Natural killer cell treated with Interleukin-12 subunit alpha and Interleukin-12 subunit beta and Interleukin-15 and Interleukin-18, amount 100 ng/mL, for 72 hours (primary cell): Measurements from ENCODE around the gene NCAPH2. TPM values are rescaled to one million over a fixed set of nuclear protein-coding genes. Genes with fewer than 3 reads are reported as not detected.
A peak's percentile ranks its signal among the peaks of the same experiment; 100 is the strongest.

ENCODE experiments used
- ATAC-seq, 2 donors: fragments of 150-1000 bp; cut with Tn5 transposase in 1 of 2; sonication (Bioruptor Pico), chemical (Tn5 transposase) in 1 of 2; 2 replicates each; pipeline ENCODE4 v1.10.0; 2021
- DNase-seq: peaks from one replicate; pipeline ENCODE4 v3.0.0; 2022; ENCODE audit warnings: low spot score
- H3K27ac Mint-ChIP-seq, 2 donors: 1 replicate in 1 of 2; 2 replicates in 1 of 2; pipeline ENCODE4 v1.8.0; 2022; ENCODE audit warnings: mixed read lengths in 2 of 2, mild to moderate bottlenecking in 1 of 2, moderate library complexity in 1 of 2
- H3K27me3 Mint-ChIP-seq, 2 donors: 1 replicate in 1 of 2; 2 replicates in 1 of 2; pipeline ENCODE4 v1.8.0; 2022; ENCODE audit warnings: mixed read lengths in 2 of 2
- H3K36me3 Mint-ChIP-seq: one replicate; pipeline ENCODE4 v1.8.0; 2022; ENCODE audit warnings: mixed read lengths
- H3K4me1 Mint-ChIP-seq, 2 donors: 1 replicate in 1 of 2; 2 replicates in 1 of 2; pipeline ENCODE4 v1.8.0; 2022; ENCODE audit warnings: low read depth in 2 of 2, mixed read lengths in 2 of 2, mild to moderate bottlenecking in 1 of 2
- H3K4me3 Mint-ChIP-seq: one replicate; pipeline ENCODE4 v1.8.0; 2022; ENCODE audit warnings: mixed read lengths
- H3K9me3 Mint-ChIP-seq: 2 replicates; pipeline ENCODE4 v1.8.0; 2022; ENCODE audit warnings: mixed read lengths
- total RNA-seq, 2 donors: library from RNA; stranded (reverse); gene quantifications; one replicate each; pipeline ENCODE4 v1.2.3, GENCODE V29; 2022

Gene NCAPH2
- total RNA-seq, 2 donors from 2014 or later: 105 to 156 TPM

DNA sequence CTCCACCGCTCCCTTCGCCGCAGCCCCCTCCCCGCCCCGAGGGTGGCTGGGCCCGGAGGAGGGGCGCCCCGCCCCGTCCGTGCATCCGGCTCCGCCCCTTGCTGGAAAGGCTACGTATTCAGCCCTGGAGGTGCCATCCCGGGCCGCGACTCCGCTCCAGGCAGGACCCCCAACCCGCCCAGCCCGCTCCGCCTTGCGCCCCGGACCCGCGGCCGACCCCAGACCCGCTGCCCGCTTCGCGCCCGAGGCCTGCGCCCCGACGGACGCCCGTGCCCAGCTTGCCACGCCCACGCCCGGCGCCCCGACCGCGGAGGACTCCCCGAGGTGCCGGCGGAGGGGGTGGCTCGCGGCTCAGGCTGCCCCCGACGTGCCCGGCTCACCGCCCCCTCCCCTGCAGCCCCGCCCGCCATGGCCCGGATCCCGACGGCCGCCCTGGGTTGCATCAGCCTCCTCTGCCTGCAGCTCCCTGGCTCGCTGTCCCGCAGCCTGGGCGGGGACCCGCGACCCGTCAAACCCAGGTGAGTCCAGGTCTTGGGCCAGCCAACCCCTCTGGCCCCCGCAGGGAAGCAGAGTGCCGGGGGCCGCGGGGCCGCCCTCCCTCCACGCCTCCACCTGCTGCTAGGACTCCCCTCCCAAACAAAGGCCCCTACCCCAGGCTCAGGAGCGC, 26.5 kb upstream of the NCAPH2 start, which contains the start of gene ADM2:
Gene ADM2 (plus strand): TSS at position 104 of the 667 bp plus-strand sequence. CDS start 305 bp downstream, at position 409.
- Mint-ChIP-seq H3K9me3 (no peaks in the 10 kb centered on the region), H3K27ac (peak within 1 kb of the TSS in 1 of 2 donors; percentile 18), H3K36me3 (no peaks in the 10 kb centered on the region), H3K27me3 (peaks cover 0 to 3% of the 10 kb centered on the region in 2 donors), H3K4me1 (peaks cover 3% of the 10 kb centered on the region in 2 donors), H3K4me3 (peak within 1 kb of the TSS; percentile 65)
- DNase-seq (peak; percentile 81), ATAC-seq (peak; percentile 79 to 89)

DNA sequence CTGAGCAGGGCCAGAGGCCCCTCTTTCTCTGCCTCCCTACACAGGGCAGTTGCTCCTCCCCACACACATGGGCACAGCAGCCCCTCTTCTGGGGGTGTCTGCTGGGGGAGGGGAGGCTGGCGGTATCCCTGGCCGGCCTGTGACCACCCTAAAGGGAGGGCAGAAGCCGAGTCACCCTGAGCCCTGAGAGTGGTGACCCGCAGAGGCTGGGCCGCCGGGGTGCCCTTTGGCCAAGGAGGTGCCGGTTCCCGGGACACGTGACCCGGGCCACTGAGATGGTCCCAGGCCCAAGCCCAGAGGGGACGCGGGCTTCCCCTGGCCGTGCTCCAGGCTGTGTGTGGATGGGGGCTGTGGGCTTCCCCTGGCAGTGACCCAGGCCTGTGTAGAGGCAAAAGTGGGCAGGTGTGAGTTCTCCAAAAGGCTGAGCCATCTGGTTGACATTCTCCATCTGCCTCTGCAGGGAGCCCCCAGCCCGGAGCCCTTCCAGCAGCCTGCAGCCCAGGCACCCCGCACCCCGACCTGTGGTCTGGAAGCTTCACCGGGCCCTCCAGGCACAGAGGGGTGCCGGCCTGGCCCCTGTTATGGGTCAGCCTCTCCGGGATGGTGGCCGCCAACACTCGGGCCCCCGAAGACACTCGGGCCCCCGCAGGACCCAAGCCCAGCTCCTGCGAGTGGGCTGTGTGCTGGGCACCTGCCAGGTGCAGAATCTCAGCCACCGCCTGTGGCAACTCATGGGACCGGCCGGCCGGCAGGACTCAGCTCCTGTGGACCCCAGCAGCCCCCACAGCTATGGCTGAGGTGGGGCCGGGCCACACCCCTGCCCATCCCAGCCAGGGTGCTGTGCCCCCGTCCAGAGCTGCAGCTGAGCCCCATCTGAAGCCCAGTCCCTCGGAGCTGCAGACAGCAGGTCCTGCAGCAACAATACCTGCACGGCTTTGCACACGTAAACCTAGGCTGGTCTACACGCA, 25.6 kb upstream of the NCAPH2 start:
- peak overlapping the region; percentile 42 for H3K4me3 Mint-ChIP-seq
- ATAC-seq: no peak
- no peaks in the 10 kb centered on the region for H3K36me3 Mint-ChIP-seq
- peaks cover 3% of the 10 kb centered on the region in 2 donors for H3K4me1 Mint-ChIP-seq
- H3K27me3 Mint-ChIP-seq: no peaks in the 10 kb centered on the region
- H3K27ac Mint-ChIP-seq: no peak overlapping the region
- H3K9me3 Mint-ChIP-seq: no peaks in the 10 kb centered on the region
- no peak for DNase-seq

DNA sequence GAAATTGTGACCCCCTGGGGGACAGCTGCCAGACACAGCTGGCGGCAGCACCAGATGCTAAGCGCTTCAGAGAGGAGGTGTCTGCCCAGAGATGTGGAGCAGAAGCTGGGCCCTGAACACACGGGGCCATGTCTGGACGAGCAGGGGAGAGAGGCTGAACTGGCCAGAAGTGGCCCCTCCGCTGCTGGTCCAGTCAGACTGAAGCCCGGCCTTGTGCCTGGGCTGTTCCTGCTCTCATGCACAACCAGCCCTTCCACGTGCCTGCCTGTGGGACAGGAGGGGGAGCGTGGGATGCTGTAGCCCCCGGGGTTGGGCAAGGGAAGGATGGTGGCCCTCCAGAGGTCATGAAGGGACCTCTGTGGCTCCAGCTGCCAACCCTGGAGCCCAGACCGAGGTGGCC, 24.9 kb upstream of the NCAPH2 start:
- no peaks in the 10 kb centered on the region for H3K27me3 Mint-ChIP-seq
- no peak overlapping the region for H3K27ac Mint-ChIP-seq
- H3K4me3 Mint-ChIP-seq: no peak overlapping the region
- H3K36me3 Mint-ChIP-seq: no peaks in the 10 kb centered on the region
- DNase-seq (no peak), ATAC-seq (no peak)
- H3K9me3 Mint-ChIP-seq: no peaks in the 10 kb centered on the region
- peaks cover 3% of the 10 kb centered on the region in 2 donors for H3K4me1 Mint-ChIP-seq

DNA sequence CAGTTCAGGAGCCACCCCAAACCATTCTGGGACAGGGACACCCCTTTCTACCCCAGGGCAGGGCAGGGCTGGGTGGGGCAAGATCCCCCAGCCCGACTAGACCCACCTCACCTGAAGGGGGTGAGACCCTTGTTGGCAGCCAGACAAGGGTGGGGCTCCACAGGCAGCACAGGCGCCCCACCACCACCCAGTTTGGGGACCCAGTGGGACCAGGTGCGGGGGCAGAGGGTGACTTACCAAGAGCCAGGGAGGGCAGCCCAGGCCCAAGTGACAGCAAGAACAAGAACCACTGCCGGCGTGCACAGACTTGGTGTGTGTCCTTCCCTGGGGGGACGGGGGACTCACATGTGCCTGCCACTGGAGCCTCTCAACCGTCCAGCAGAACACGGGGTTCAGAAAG, 24.5 kb upstream of the NCAPH2 start:
- no peaks in the 10 kb centered on the region for H3K27me3 Mint-ChIP-seq
- no peak for ATAC-seq
- H3K9me3 Mint-ChIP-seq: no peaks in the 10 kb centered on the region
- H3K4me1 Mint-ChIP-seq: peaks cover 3% of the 10 kb centered on the region in 2 donors
- DNase-seq: no peak
- H3K27ac Mint-ChIP-seq: no peak overlapping the region
- no peak overlapping the region for H3K4me3 Mint-ChIP-seq
- H3K36me3 Mint-ChIP-seq: no peaks in the 10 kb centered on the region

DNA sequence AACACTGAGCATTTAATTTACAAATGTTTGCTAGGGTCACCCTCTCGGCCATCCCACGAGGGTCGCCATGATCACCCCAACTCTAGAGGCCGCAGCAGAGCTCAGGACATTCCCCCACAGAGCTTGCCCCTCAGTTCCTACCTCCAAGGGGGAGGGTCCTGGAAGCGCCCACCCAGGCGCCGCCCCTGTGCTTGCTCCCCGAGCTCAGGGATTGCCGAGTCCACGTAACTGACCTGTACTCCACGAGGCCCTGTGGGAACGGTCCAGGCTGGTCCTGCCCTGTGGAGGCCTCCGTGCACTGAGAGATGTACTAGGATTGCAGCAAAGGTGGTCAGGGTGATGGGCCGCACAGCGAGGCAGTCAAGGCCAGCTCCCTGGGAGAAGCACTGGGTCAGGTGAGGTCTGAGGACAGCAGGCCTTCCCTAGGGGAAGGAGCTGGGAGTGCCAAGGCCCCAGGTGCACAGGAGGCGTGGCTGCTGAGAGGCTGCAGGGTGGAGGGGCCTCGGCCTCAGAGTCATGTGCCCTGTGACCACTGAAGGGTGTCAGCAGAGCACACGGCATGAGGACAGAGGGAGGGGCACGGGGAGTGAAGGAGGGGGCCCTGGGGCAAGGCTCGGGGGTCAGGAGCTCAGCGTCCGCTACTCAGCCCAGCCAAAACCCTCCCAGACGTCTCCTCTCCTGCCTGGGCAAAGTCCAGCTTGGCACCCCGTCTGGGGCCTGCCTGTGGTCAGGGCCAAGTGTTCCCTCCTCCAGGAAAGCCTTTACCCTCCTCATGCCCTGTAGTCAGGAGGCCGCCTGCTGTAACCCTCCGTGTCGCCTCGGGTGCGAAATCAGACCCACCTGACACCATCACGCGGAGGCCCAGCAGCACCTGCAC, 23.8 kb upstream of the NCAPH2 start:
- H3K4me3 Mint-ChIP-seq: no peak overlapping the region
- no peak for DNase-seq
- no peaks in the 10 kb centered on the region for H3K9me3 Mint-ChIP-seq

DNA sequence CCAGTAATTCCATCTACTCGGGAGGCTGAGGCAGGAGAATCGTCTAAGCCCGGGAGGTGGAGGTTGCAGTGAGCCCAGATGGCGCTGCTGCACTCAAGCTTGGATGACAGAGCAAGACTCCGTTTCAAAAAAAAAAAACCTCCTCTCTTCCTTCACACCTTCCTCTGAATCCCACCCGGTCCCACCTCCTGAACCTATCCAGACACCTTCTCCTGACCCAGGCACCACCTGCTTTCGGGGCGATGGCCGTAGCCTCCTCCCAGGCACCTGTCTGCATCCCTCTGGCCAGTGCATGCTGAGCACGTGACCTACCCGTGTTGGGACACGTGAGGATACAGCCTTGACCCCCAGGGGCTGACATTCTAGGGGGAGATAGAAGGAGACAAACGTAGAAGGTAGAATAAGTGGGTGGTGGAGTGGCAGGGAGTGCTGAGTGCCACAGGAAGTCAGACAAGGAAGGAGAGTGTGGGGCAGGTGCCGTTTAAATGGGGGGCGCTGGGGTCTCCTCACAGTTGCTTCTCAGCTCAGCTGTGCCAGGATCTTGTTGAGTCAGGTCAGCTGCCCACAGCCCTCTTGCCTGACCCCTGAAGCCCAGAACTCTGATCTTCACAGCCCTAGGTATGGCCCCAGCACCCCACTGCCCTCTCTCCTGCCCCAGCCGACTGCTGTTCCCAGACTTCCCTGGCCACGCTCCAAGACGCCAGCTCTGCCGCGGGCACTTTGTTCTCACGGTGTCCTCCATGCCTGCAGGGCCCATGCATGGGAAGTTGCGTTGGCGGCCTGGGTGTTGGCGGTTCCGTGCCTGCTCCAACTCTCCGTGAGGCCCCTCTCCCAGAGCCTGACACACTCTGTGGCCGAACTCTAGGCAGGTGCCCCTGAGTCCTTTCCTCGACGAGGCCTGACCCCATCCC, 22.5 kb upstream of the NCAPH2 start:
- ATAC-seq: no peak
- no peak overlapping the region for H3K27ac Mint-ChIP-seq
- no peak overlapping the region for H3K4me3 Mint-ChIP-seq
- DNase-seq: no peak
- H3K36me3 Mint-ChIP-seq: no peaks in the 10 kb centered on the region
- no peaks in the 10 kb centered on the region for H3K9me3 Mint-ChIP-seq
- H3K4me1 Mint-ChIP-seq: no peaks in the 10 kb centered on the region
- H3K27me3 Mint-ChIP-seq: no peaks in the 10 kb centered on the region

More for the DNA sequence above, 23.8 kb upstream of the NCAPH2 start:
- ATAC-seq: no peak
- no peaks in the 10 kb centered on the region for H3K36me3 Mint-ChIP-seq
- H3K27ac Mint-ChIP-seq: no peak overlapping the region
- peaks cover 3% of the 10 kb centered on the region in 2 donors for H3K4me1 Mint-ChIP-seq
- H3K27me3 Mint-ChIP-seq: no peaks in the 10 kb centered on the region

DNA sequence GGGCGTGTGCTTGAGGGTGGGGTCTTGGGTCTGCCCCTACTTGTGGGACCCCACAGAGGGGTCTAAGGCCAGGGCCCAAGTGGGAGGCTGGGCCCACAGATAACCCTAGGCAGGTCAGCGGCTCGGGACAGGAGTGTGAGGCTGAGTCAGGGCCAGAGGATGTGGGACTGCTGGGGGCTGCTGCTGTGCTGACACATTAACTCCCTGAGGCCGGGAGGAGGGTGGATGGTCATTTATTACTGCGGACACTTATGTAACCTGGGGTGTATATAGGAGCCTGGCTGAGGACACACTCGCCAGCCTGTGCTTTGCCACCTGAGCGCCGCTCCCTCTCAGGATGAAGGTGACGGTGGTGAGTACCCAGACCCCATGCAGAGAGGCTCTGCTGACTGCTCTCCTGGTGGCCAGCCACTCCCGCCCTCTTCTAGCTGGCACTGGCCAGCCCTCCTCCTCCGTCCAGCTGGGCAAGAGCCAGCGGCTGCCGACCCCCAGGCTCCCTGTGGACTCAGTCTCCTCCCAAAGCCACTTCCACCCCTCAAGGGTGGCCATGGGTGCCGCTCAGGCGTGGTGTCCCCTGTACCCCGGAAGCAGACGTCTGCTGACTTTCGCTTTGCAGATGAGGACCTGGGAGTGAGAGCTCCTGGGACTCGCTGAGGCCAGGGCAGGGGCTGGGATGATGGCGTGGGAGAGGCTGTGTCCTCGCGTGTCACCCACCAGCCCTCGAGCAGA, 21.3 kb upstream of the NCAPH2 start, which contains the start of gene MIOX:
Gene MIOX (plus strand): TSS at position 299 of the 729 bp plus-strand sequence. CDS start 39 bp downstream, at position 338.
- no peaks in the 10 kb centered on the region for H3K9me3 Mint-ChIP-seq
- DNase-seq: no peak
- H3K27me3 Mint-ChIP-seq: peaks cover 0 to 4% of the 10 kb centered on the region in 2 donors
- no peak within 1 kb of the TSS for H3K4me3 Mint-ChIP-seq
- peaks cover 5 to 6% of the 10 kb centered on the region in 2 donors for H3K4me1 Mint-ChIP-seq
- H3K27ac Mint-ChIP-seq: no peak within 1 kb of the TSS
- no peak for ATAC-seq
- no peaks in the 10 kb centered on the region for H3K36me3 Mint-ChIP-seq

DNA sequence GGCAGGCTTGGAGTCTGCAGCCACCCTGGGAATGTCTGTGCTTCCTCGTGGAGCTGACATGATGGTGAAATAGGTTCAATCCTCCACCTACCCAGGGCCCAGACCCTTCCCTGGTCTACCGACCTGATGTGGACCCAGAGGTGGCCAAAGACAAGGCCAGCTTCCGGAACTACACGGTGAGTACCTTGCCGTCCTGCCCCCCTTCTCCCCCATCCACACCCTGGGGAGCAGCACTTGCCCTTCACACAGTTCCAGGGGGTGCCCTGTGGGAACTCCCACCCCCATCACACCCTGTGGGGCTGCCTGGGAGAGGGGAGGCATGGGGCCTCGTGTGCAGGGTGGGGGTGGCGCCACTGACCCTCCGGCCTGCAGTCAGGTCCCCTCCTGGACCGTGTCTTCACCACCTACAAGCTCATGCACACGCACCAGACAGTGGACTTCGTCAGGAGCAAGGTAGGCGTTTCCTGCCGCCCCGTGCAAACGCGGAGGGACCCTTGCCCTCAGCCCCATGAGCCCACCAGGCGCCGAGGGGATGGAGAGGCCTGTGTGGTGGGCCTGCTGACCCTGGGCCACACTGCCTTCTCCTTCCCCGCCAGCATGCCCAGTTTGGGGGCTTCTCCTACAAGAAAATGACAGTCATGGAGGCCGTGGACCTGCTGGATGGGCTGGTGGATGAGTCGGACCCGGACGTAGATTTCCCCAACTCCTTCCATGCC, 20.6 kb upstream of the NCAPH2 start:
- no peak overlapping the region for H3K27ac Mint-ChIP-seq
- ATAC-seq: no peak
- H3K4me3 Mint-ChIP-seq: no peak overlapping the region
- H3K36me3 Mint-ChIP-seq: no peaks in the 10 kb centered on the region
- H3K4me1 Mint-ChIP-seq: peaks cover 5 to 6% of the 10 kb centered on the region in 2 donors
- peaks cover 0 to 4% of the 10 kb centered on the region in 2 donors for H3K27me3 Mint-ChIP-seq
- no peaks in the 10 kb centered on the region for H3K9me3 Mint-ChIP-seq
- no peak for DNase-seq

DNA sequence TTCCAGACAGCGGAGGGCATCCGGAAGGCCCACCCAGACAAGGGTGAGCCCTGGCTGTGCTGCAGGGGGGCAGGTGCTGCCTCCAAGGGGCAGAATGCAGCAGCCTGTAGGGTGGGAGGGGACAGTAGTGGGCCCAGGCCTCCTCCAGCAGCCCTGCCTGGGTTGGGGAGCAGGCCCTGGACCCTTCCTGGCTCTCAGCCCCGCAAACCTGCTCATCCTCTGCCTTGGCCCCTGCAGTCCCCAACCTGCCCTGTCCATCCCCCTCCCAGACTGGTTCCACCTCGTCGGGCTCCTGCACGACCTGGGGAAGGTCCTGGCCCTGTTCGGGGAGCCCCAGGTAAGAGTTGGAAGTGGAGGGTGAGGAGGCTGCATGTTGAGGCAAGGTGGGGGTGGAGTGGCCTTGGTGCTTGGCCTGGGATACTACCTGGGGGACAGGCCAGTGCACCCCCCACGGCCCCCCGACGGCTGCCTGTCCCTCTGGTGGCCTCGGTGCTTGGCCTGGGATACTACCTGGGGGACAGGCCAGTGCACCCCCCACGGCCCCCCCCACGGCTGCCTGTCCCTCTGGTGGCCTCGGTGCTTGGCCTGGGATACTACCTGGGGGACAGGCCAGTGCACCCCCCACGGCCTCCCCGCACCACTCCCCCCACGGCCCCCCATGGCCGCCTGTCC, 19.9 kb upstream of the NCAPH2 start:
- H3K27me3 Mint-ChIP-seq: peaks cover 0 to 4% of the 10 kb centered on the region in 2 donors
- DNase-seq: no peak

DNA sequence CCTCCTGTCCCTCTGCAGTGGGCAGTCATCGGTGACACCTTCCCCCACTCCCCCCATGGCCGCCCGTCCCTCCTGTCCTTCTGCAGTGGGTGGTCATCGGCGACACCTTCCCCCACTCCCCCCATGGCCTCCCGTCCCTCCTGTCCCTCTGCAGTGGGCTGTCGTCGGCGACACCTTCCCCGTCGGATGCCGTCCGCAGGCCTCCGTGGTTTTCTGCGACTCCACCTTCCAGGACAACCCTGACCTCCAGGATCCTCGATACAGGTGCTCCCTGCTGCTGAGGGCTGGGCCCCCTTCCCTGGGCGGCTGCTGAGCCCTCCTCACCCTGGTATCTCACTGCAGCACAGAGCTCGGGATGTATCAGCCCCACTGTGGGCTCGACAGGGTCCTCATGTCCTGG, 19.1 kb upstream of the NCAPH2 start:
- H3K27me3 Mint-ChIP-seq: peaks cover 0 to 4% of the 10 kb centered on the region in 2 donors
- H3K36me3 Mint-ChIP-seq: no peaks in the 10 kb centered on the region
- DNase-seq (no peak), ATAC-seq (no peak)
- no peak overlapping the region for H3K27ac Mint-ChIP-seq
- peaks cover 5 to 6% of the 10 kb centered on the region in 2 donors for H3K4me1 Mint-ChIP-seq
- H3K4me3 Mint-ChIP-seq: no peak overlapping the region
- H3K9me3 Mint-ChIP-seq: no peaks in the 10 kb centered on the region

More for the DNA sequence above, 19.9 kb upstream of the NCAPH2 start:
- peaks cover 5 to 6% of the 10 kb centered on the region in 2 donors for H3K4me1 Mint-ChIP-seq
- ATAC-seq: peak in 1 of 2 donors; percentile 11
- no peaks in the 10 kb centered on the region for H3K36me3 Mint-ChIP-seq
- H3K4me3 Mint-ChIP-seq: no peak overlapping the region
- H3K9me3 Mint-ChIP-seq: no peaks in the 10 kb centered on the region
- no peak overlapping the region for H3K27ac Mint-ChIP-seq
